ENCODE measurements around the gene PNKD.

DNA sequence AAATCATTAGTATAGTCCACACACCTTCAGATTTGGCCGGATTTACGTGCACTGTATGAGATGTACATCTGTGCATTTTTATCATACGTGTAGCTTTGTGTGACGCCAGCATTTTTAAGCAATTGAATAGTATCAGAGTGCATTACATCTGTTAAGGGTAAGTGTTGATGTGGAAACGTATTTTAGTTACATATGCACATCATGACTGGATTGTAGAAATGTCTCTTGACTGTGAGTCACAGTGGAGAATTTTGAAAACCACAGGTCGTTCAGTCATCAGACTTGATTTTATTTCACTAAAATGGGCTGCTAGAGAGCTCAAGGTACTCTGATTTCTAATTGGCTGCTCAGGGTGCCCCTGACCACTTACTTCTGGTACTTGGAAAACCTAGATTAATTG, 14.9 kb upstream of the PNKD start:
- TF ChIP-seq, protein P1, sequence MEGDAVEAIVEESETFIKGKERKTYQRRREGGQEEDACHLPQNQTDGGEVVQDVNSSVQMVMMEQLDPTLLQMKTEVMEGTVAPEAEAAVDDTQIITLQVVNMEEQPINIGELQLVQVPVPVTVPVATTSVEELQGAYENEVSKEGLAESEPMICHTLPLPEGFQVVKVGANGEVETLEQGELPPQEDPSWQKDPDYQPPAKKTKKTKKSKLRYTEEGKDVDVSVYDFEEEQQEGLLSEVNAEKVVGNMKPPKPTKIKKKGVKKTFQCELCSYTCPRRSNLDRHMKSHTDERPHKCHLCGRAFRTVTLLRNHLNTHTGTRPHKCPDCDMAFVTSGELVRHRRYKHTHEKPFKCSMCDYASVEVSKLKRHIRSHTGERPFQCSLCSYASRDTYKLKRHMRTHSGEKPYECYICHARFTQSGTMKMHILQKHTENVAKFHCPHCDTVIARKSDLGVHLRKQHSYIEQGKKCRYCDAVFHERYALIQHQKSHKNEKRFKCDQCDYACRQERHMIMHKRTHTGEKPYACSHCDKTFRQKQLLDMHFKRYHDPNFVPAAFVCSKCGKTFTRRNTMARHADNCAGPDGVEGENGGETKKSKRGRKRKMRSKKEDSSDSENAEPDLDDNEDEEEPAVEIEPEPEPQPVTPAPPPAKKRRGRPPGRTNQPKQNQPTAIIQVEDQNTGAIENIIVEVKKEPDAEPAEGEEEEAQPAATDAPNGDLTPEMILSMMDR (IDR thresholded peaks at IDR 0.05) = no peak
- no peak for TF ChIP-seq POLR2A (IDR thresholded peaks at IDR 0.05)

Data from adrenal gland (tissue), 5 donors.